Mucosa of stomach (tissue), 1 donor: ENCODE data around the gene CAMKK1.
"Not testable (repeated sequence)": the region's sequence is repeated elsewhere in the genome, so short reads cannot be mapped to it uniquely, and the experiment has no call there.

ENCODE experiments used
- H3K27me3 ChIP-seq: one replicate; pipeline ENCODE4 v1.7.0; 2013; ENCODE audit warnings: mild to moderate bottlenecking, low read length; ENCODE audit not compliant: control insufficient read depth, insufficient read depth
- H3K36me3 ChIP-seq: one replicate; pipeline ENCODE4 v1.7.0; 2013; ENCODE audit warnings: low read length; ENCODE audit not compliant: control insufficient read depth, insufficient read depth
- H3K4me1 ChIP-seq: one replicate; pipeline ENCODE4 v1.7.0; 2013; ENCODE audit warnings: mild to moderate bottlenecking, low read length; ENCODE audit not compliant: control insufficient read depth, insufficient read depth
- H3K4me3 ChIP-seq: one replicate; pipeline ENCODE4 v1.7.0; 2013; ENCODE audit warnings: low read length
- H3K9ac ChIP-seq: one replicate; pipeline ENCODE4 v1.7.0; 2013; ENCODE audit warnings: mild to moderate bottlenecking, low read length, moderate library complexity
- H3K9me3 ChIP-seq: one replicate; pipeline ENCODE4 v1.7.0; 2013; ENCODE audit warnings: mild to moderate bottlenecking, low read length, moderate library complexity; ENCODE audit not compliant: control insufficient read depth
- donor health status: Pancreatic carcinoma.

CAMKK1 gene

GRCh38 chr17:3845621-3846436 lies 47.0 kb downstream of the CAMKK1 start, which contains the start of gene NCBP3:
Gene NCBP3 (minus strand): TSS chr17:3846246. CDS start chr17:3846223, 23 bp downstream.
- Histone ChIP-seq H3K4me1 (peaks cover 10% of the 10 kb centered on the region), H3K9me3 (no peaks in the 10 kb centered on the region), H3K4me3 (peak within 1 kb of the TSS; percentile 4), H3K9ac (peak within 1 kb of the TSS; percentile 96), H3K36me3 (no peaks in the 10 kb centered on the region), H3K27me3 (no peaks in the 10 kb centered on the region)

- Histone ChIP-seq H3K4me3 (peak overlapping the region; percentile 4), H3K4me1 (peaks cover 10% of the 10 kb centered on the region), H3K9me3 (no peaks in the 10 kb centered on the region), H3K27me3 (no peaks in the 10 kb centered on the region), H3K36me3 (peaks cover 2% of the 10 kb centered on the region), H3K9ac (peak overlapping the region; percentile 96)
These were observed 47.6 kb downstream of the CAMKK1 start for GRCh38 chr17:3845291-3845620.

GRCh38 chr17:3844556-3844955 lies 48.3 kb downstream of the CAMKK1 start:
- H3K36me3 ChIP-seq, H3K27me3 ChIP-seq, H3K9ac ChIP-seq, H3K4me1 ChIP-seq, H3K9me3 ChIP-seq, H3K4me3 ChIP-seq: not testable (repeated sequence)

- H3K9ac ChIP-seq = no peak overlapping the region
- H3K4me3 ChIP-seq = no peak overlapping the region
- no peaks in the 10 kb centered on the region for H3K9me3 ChIP-seq
- H3K27me3 ChIP-seq = no peaks in the 10 kb centered on the region
- H3K4me1 ChIP-seq = peaks cover 10% of the 10 kb centered on the region
- peaks cover 9% of the 10 kb centered on the region for H3K36me3 ChIP-seq
These were observed 48.8 kb downstream of the CAMKK1 start for GRCh38 chr17:3843935-3844516.

GRCh38 chr17:3838206-3838605 lies 54.6 kb downstream of the CAMKK1 start:
- Histone ChIP-seq H3K9me3 (no peaks in the 10 kb centered on the region), H3K9ac (no peak overlapping the region), H3K4me1 (peaks cover 7% of the 10 kb centered on the region), H3K4me3 (no peak overlapping the region), H3K36me3 (peaks cover 9% of the 10 kb centered on the region), H3K27me3 (no peaks in the 10 kb centered on the region)

- H3K27me3 ChIP-seq = no peaks in the 10 kb centered on the region
- no peak overlapping the region for H3K9ac ChIP-seq
- H3K9me3 ChIP-seq = no peaks in the 10 kb centered on the region
- no peak overlapping the region for H3K4me3 ChIP-seq
- H3K36me3 ChIP-seq = peaks cover 9% of the 10 kb centered on the region
- H3K4me1 ChIP-seq = peaks cover 7% of the 10 kb centered on the region
These were observed 56.3 kb downstream of the CAMKK1 start for GRCh38 chr17:3836551-3836950.

GRCh38 chr17:3835410-3836229 lies 57.2 kb downstream of the CAMKK1 start:
- Histone ChIP-seq H3K4me1 (peaks cover 7% of the 10 kb centered on the region), H3K9ac (no peak overlapping the region), H3K27me3 (no peaks in the 10 kb centered on the region), H3K9me3 (no peaks in the 10 kb centered on the region), H3K36me3 (peaks cover 9% of the 10 kb centered on the region), H3K4me3 (no peak overlapping the region)

- Histone ChIP-seq H3K4me1 (peaks cover 7% of the 10 kb centered on the region), H3K36me3 (peaks cover 2% of the 10 kb centered on the region), H3K4me3 (no peak overlapping the region), H3K9ac (no peak overlapping the region), H3K27me3 (no peaks in the 10 kb centered on the region), H3K9me3 (no peaks in the 10 kb centered on the region)
These were observed 58.0 kb downstream of the CAMKK1 start for GRCh38 chr17:3834811-3835210.

- H3K9ac ChIP-seq = no peak overlapping the region
These were observed 64.0 kb downstream of the CAMKK1 start for GRCh38 chr17:3828852-3829232.

GRCh38 chr17:3828151-3828851 lies 64.6 kb downstream of the CAMKK1 start:
- H3K9me3 ChIP-seq = no peaks in the 10 kb centered on the region
- H3K27me3 ChIP-seq = no peaks in the 10 kb centered on the region
- H3K36me3 ChIP-seq = peaks cover 7% of the 10 kb centered on the region
- H3K4me1 ChIP-seq = no peaks in the 10 kb centered on the region
- no peak overlapping the region for H3K9ac ChIP-seq
- H3K4me3 ChIP-seq = no peak overlapping the region

More at GRCh38 chr17:3828852-3829232, 64.0 kb downstream of the CAMKK1 start:
- Histone ChIP-seq H3K9me3 (no peaks in the 10 kb centered on the region), H3K4me1 (no peaks in the 10 kb centered on the region), H3K36me3 (peaks cover 7% of the 10 kb centered on the region), H3K4me3 (no peak overlapping the region), H3K27me3 (no peaks in the 10 kb centered on the region)

GRCh38 chr17:3827124-3827773 lies 65.6 kb downstream of the CAMKK1 start:
- Histone ChIP-seq H3K4me3 (no peak overlapping the region), H3K4me1 (no peaks in the 10 kb centered on the region), H3K36me3 (peaks cover 7% of the 10 kb centered on the region), H3K9ac (no peak overlapping the region), H3K27me3 (no peaks in the 10 kb centered on the region), H3K9me3 (no peaks in the 10 kb centered on the region)
